Measurements from ENCODE around the gene ETNK1. TPM values are rescaled to one million over a fixed set of nuclear protein-coding genes. Genes with fewer than 3 reads are reported as not detected.

Gene ETNK1
- polyA plus RNA-seq, 2 of the 4 experiments (the other 2 are of a cell fraction), result 20.9 to 52.7 TPM

DNA sequence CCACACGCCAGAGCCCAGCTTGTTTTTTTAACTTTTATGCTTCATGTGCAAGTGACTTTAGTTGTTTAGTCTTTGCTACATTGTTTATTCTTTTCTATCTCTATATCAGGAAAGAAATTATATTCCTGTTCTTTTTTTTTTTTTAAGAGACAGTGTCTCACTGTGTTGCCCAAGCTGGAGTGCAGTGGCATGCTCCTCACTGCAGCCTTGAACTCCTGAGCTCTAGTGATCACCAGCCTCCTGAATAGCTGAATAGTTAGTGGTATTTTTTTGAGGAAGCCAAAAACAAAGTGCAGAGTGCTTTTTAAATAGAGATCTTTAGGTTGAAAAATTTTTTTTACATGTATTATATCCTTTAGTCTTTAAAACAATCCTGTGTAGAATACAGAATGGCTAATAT is 58.2 kb downstream of the ETNK1 start:
- WGBS (ENCODE audit: missing lambda C conversion rate), result 92% methylated on average over 1 of the region's 1 CpG
- H3K27ac ChIP-seq, result no peak overlapping the region
- ATAC-seq (no peak), DNase-seq (ENCODE audit: low read depth in 1 of 2, low spot score in 1 of 2) (no peak), FAIRE-seq (no peak)
- TF ChIP-seq, protein P1, sequence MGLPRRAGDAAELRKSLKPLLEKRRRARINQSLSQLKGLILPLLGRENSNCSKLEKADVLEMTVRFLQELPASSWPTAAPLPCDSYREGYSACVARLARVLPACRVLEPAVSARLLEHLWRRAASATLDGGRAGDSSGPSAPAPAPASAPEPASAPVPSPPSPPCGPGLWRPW (IDR thresholded peaks at IDR 0.05), result no peak
- TF ChIP-seq MAZ (IDR thresholded peaks at IDR 0.05; ENCODE audit: borderline replicate concordance, low read depth, low read length), result no peak
- TF ChIP-seq CBX2 (IDR thresholded peaks at IDR 0.05; ENCODE audit: borderline replicate concordance, low read depth), result no peak
- TF ChIP-seq POLR2AphosphoS2 (conservative IDR thresholded peaks at IDR 0.05; ENCODE audit: low read length), result no peak
- no peak for TF ChIP-seq FOXS1 (CRISPR knock-in tag; IDR thresholded peaks at IDR 0.05)
- TF ChIP-seq, protein P2, sequence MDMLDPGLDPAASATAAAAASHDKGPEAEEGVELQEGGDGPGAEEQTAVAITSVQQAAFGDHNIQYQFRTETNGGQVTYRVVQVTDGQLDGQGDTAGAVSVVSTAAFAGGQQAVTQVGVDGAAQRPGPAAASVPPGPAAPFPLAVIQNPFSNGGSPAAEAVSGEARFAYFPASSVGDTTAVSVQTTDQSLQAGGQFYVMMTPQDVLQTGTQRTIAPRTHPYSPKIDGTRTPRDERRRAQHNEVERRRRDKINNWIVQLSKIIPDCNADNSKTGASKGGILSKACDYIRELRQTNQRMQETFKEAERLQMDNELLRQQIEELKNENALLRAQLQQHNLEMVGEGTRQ (IDR thresholded peaks at IDR 0.05), result no peak
- TF ChIP-seq POLR2A (IDR thresholded peaks at IDR 0.05; ENCODE audit: low read length), result no peak
- no peak overlapping the region for H3K4me3 ChIP-seq
- no peak overlapping the region for H3K4me2 ChIP-seq
- ChIA-PET POLR2A (no interaction called here), CTCF (interaction anchor here (0.6 to 1.0 kb wide), 4 partner anchors 9 to 1569 kb away, joined by 3 to 4 read pairs (median 4); no protein-coding TSS in a partner anchor)
- no peaks in the 10 kb centered on the region for H3K9me3 ChIP-seq
- H3K4me1 ChIP-seq, result no peaks in the 10 kb centered on the region

DNA sequence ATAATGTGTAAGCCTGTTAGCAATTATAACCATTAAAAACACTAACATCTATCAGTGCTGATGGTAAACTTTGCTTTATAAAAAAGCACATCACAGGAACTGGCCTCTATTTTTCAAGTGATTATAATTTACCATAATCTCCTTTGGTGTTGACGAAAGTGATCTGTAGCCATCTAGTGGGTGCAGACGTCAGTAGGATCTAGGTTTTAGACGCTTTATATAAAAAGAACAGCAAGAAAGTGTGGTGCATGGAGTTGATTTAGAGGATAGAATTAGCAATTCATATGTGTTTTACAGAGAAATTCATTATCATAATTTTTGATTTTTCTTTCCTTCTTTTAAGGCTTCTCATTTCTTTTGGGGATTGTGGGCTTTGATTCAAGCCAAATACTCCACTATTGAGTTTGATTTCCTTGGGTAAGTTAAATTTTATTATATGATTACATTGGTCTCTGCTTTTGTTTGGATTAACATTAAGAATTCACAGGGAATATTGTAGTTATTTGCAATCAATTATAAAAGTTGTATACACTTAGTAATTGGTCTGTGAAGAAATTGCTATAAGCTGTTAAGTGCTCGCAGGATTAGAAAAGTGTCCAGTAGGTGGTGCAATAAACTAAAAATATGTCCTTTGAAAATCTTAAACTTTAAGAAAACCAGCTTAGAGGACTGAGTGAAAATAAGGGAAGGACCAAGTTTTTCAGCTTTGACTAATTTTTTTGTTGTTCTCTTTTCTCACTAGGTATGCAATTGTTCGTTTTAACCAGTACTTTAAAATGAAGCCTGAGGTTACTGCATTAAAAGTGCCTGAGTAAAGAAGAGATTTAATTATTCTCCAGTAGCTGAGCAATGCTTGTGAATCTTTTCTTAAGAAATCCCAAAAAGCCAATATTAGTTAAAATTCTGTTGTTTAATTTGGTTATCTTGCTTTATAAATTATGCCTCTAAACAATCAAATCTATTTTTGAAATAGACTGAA is 59.5 kb downstream of the ETNK1 start:
- DNase-seq (ENCODE audit: low read depth in 1 of 2, low spot score in 1 of 2) (peak in 1 of 2 experiments; percentile 50), ATAC-seq (peak; percentile 56 to 77), FAIRE-seq (peak; percentile 36)
- Histone ChIP-seq H3K4me3 (no peak overlapping the region), H3K27ac (no peak overlapping the region), H3K9me3 (no peaks in the 10 kb centered on the region), H3K4me1 (no peaks in the 10 kb centered on the region), H3K4me2 (no peak overlapping the region)
- ChIA-PET CTCF (interaction anchor here (0.6 to 1.3 kb wide), 4 partner anchors 10 to 299 kb away, joined by 3 to 4 read pairs (median 3); no protein-coding TSS in a partner anchor), POLR2A (interaction anchor here (0.6 kb wide), 1 partner anchor 186 kb away, joined by 4 read pairs; no protein-coding TSS in a partner anchor)
- 53% methylated on average over 5 of the region's 5 CpGs for WGBS (ENCODE audit: missing lambda C conversion rate)
- TF ChIP-seq RAD21 (conservative IDR thresholded peaks at IDR 0.05 in 1 of 2, IDR thresholded peaks at IDR 0.05 in 1 of 2) (peak; percentile 39 to 43; a peak in 4 of 5 replicates), MAFK (IDR thresholded peaks at IDR 0.05; ENCODE audit: partially characterized antibody) (no peak), SMC3 (IDR thresholded peaks at IDR 0.05) (0 out of 3 replicates have a peak, but pooled peaks have one; percentile 22)
- TF ChIP-seq, protein P3, sequence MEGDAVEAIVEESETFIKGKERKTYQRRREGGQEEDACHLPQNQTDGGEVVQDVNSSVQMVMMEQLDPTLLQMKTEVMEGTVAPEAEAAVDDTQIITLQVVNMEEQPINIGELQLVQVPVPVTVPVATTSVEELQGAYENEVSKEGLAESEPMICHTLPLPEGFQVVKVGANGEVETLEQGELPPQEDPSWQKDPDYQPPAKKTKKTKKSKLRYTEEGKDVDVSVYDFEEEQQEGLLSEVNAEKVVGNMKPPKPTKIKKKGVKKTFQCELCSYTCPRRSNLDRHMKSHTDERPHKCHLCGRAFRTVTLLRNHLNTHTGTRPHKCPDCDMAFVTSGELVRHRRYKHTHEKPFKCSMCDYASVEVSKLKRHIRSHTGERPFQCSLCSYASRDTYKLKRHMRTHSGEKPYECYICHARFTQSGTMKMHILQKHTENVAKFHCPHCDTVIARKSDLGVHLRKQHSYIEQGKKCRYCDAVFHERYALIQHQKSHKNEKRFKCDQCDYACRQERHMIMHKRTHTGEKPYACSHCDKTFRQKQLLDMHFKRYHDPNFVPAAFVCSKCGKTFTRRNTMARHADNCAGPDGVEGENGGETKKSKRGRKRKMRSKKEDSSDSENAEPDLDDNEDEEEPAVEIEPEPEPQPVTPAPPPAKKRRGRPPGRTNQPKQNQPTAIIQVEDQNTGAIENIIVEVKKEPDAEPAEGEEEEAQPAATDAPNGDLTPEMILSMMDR (IDR thresholded peaks at IDR 0.05), result peak; percentile 77

DNA sequence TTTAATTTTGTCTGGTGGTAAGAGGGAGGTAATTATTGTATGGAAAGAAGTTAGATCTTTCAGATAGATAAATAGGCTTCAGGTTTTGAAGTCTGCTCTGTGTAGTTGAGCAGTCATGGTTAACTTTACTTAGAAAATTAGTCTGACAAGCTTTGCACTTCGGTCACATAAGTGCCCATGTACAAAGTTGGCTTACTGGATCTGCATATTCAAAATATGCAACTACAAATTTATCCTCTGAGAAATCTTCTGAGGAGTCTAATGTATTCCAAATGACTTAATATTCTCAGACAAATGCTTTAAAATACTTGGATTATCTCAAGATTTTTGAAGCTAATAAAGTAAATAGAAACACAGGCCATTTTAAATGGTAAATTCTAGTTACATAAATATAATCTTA is 61.2 kb downstream of the ETNK1 start:
- H3K27ac ChIP-seq, result no peak overlapping the region
- H3K4me3 ChIP-seq, result no peak overlapping the region
- POLR2A ChIA-PET, result no interaction called here
- H3K4me1 ChIP-seq, result no peaks in the 10 kb centered on the region
- DNase-seq (ENCODE audit: low read depth in 1 of 2, low spot score in 1 of 2) (no peak), FAIRE-seq (no peak), ATAC-seq (no peak)
- 93% methylated on average over 1 of the region's 1 CpG for WGBS (ENCODE audit: missing lambda C conversion rate)
- no peak overlapping the region for H3K4me2 ChIP-seq
- H3K9me3 ChIP-seq, result no peaks in the 10 kb centered on the region
- TF ChIP-seq HOXA7 (CRISPR knock-in tag; IDR thresholded peaks at IDR 0.05), result no peak
- no peak for TF ChIP-seq FOXS1 (CRISPR knock-in tag; IDR thresholded peaks at IDR 0.05)
- no peak for TF ChIP-seq RARB (CRISPR knock-in tag; IDR thresholded peaks at IDR 0.05)
- TF ChIP-seq MAZ (IDR thresholded peaks at IDR 0.05; ENCODE audit: borderline replicate concordance, low read depth, low read length), result no peak
- no peak for TF ChIP-seq SREBF2 (IDR thresholded peaks at IDR 0.05)
- CTCF ChIA-PET, result interaction anchor here (0.7 to 1.2 kb wide), 2 partner anchors 13 to 239 kb away, joined by 3 to 5 read pairs; no protein-coding TSS in a partner anchor
